ENCODE results near the gene GPLD1.
"Not testable (repeated sequence)": the region's sequence is repeated elsewhere in the genome, so short reads cannot be mapped to it uniquely, and the experiment has no call there.

Gene GPLD1

GRCh38 chr6:24402697-24403500 lies 86.5 kb downstream of the GPLD1 start, which contains the start of gene MRS2:
Gene MRS2 (plus strand): TSS chr6:24402936. CDS start chr6:24403047, 111 bp downstream.
- Histone ChIP-seq H3K4me1 (ENCODE audit: control insufficient read depth, insufficient read depth, low read length) (peaks cover 6% of the 10 kb centered on the region; the same call in 1 of the 2 replicates), H3K27me3 (ENCODE audit: control insufficient read depth, insufficient read depth, low read length) (no peaks in the 10 kb centered on the region), H3K9me3 (ENCODE audit: control insufficient read depth, insufficient read depth, low read length) (no peaks in the 10 kb centered on the region), H3K36me3 (ENCODE audit: control insufficient read depth, insufficient read depth, low read length) (peaks cover 8% of the 10 kb centered on the region; the same call in 1 of the 2 replicates), H3K4me3 (ENCODE audit: low read length) (peak within 1 kb of the TSS; percentile 100), H3K27ac (ENCODE audit: low read length) (no peak within 1 kb of the TSS)
- no CpG with 5 or more reads among the region's 63 CpGs for WGBS (ENCODE audit: insufficient coverage, insufficient read length)
- DNase-seq (ENCODE audit: low read depth, low spot score): peak; percentile 66

- DNase-seq (ENCODE audit: low read depth, low spot score): no peak
- H3K4me3 ChIP-seq (ENCODE audit: low read length): no peak overlapping the region
Observed at GRCh38 chr6:24401458-24401857, 87.9 kb downstream of the GPLD1 start.

GRCh38 chr6:24400045-24401039 lies 89.0 kb downstream of the GPLD1 start:
- not testable (repeated sequence) for H3K27me3 ChIP-seq (ENCODE audit: control insufficient read depth, insufficient read depth, low read length); DNase-seq (ENCODE audit: low read depth, low spot score); H3K27ac ChIP-seq (ENCODE audit: low read length); H3K9me3 ChIP-seq (ENCODE audit: control insufficient read depth, insufficient read depth, low read length); H3K4me1 ChIP-seq (ENCODE audit: control insufficient read depth, insufficient read depth, low read length); H3K36me3 ChIP-seq (ENCODE audit: control insufficient read depth, insufficient read depth, low read length); H3K4me3 ChIP-seq (ENCODE audit: low read length)
- WGBS (ENCODE audit: insufficient coverage, insufficient read length): no CpG with 5 or more reads among the region's 17 CpGs

More at GRCh38 chr6:24401458-24401857, 87.9 kb downstream of the GPLD1 start:
- Histone ChIP-seq H3K4me1 (ENCODE audit: control insufficient read depth, insufficient read depth, low read length) (peaks cover 6% of the 10 kb centered on the region; the same call in 1 of the 2 replicates), H3K36me3 (ENCODE audit: control insufficient read depth, insufficient read depth, low read length) (0 out of 2 replicates have a peak, but pooled peaks cover 5% of the 10 kb centered on the region), H3K27me3 (ENCODE audit: control insufficient read depth, insufficient read depth, low read length) (no peaks in the 10 kb centered on the region), H3K9me3 (ENCODE audit: control insufficient read depth, insufficient read depth, low read length) (no peaks in the 10 kb centered on the region; the same call in 1 of the 2 replicates), H3K27ac (ENCODE audit: low read length) (no peak overlapping the region)
- WGBS (ENCODE audit: insufficient coverage, insufficient read length): no CpG with 5 or more reads among the region's 4 CpGs

- DNase-seq (ENCODE audit: low read depth, low spot score): no peak
- H3K9me3 ChIP-seq (ENCODE audit: control insufficient read depth, insufficient read depth, low read length): no peaks in the 10 kb centered on the region; the same call in 1 of the 2 replicates
- peaks cover 4% of the 10 kb centered on the region; the same call in 1 of the 2 replicates for H3K4me1 ChIP-seq (ENCODE audit: control insufficient read depth, insufficient read depth, low read length)
Observed at GRCh38 chr6:24397631-24398030, 91.7 kb downstream of the GPLD1 start.

GRCh38 chr6:24396824-24397223 lies 92.6 kb downstream of the GPLD1 start:
- Histone ChIP-seq H3K4me1 (ENCODE audit: control insufficient read depth, insufficient read depth, low read length) (peaks cover 4% of the 10 kb centered on the region; the same call in 1 of the 2 replicates), H3K27me3 (ENCODE audit: control insufficient read depth, insufficient read depth, low read length) (no peaks in the 10 kb centered on the region), H3K36me3 (ENCODE audit: control insufficient read depth, insufficient read depth, low read length) (no peaks in the 10 kb centered on the region), H3K27ac (ENCODE audit: low read length) (no peak overlapping the region), H3K9me3 (ENCODE audit: control insufficient read depth, insufficient read depth, low read length) (no peaks in the 10 kb centered on the region; the same call in 1 of the 2 replicates), H3K4me3 (ENCODE audit: low read length) (no peak overlapping the region)
- no CpG with 5 or more reads among the region's 1 CpG for WGBS (ENCODE audit: insufficient coverage, insufficient read length)
- DNase-seq (ENCODE audit: low read depth, low spot score): no peak

More at GRCh38 chr6:24397631-24398030, 91.7 kb downstream of the GPLD1 start:
- Histone ChIP-seq H3K27ac (ENCODE audit: low read length) (no peak overlapping the region), H3K36me3 (ENCODE audit: control insufficient read depth, insufficient read depth, low read length) (no peaks in the 10 kb centered on the region), H3K27me3 (ENCODE audit: control insufficient read depth, insufficient read depth, low read length) (no peaks in the 10 kb centered on the region), H3K4me3 (ENCODE audit: low read length) (no peak overlapping the region)
- WGBS (ENCODE audit: insufficient coverage, insufficient read length): no CpG with 5 or more reads among the region's 1 CpG

- no peak for DNase-seq (ENCODE audit: low read depth, low spot score)
- Histone ChIP-seq H3K27ac (ENCODE audit: low read length) (no peak overlapping the region), H3K4me3 (ENCODE audit: low read length) (no peak overlapping the region), H3K27me3 (ENCODE audit: control insufficient read depth, insufficient read depth, low read length) (no peaks in the 10 kb centered on the region), H3K9me3 (ENCODE audit: control insufficient read depth, insufficient read depth, low read length) (no peaks in the 10 kb centered on the region; the same call in 1 of the 2 replicates), H3K4me1 (ENCODE audit: control insufficient read depth, insufficient read depth, low read length) (peaks cover 4% of the 10 kb centered on the region; the same call in 1 of the 2 replicates), H3K36me3 (ENCODE audit: control insufficient read depth, insufficient read depth, low read length) (no peaks in the 10 kb centered on the region)
- no CpG with 5 or more reads among the region's 4 CpGs for WGBS (ENCODE audit: insufficient coverage, insufficient read length)
Observed at GRCh38 chr6:24394780-24395437, 94.5 kb downstream of the GPLD1 start.

- no CpG with 5 or more reads among the region's 2 CpGs for WGBS (ENCODE audit: insufficient coverage, insufficient read length)
- H3K9me3 ChIP-seq (ENCODE audit: control insufficient read depth, insufficient read depth, low read length): no peaks in the 10 kb centered on the region; the same call in 1 of the 2 replicates
- no peaks in the 10 kb centered on the region for H3K36me3 ChIP-seq (ENCODE audit: control insufficient read depth, insufficient read depth, low read length)
- DNase-seq (ENCODE audit: low read depth, low spot score): no peak
- no peaks in the 10 kb centered on the region for H3K27me3 ChIP-seq (ENCODE audit: control insufficient read depth, insufficient read depth, low read length)
- H3K4me3 ChIP-seq (ENCODE audit: low read length): no peak overlapping the region
- H3K27ac ChIP-seq (ENCODE audit: low read length): no peak overlapping the region
- peaks cover under 1% of the 10 kb centered on the region; the same call in 1 of the 2 replicates for H3K4me1 ChIP-seq (ENCODE audit: control insufficient read depth, insufficient read depth, low read length)
Observed at GRCh38 chr6:24394061-24394779, 95.2 kb downstream of the GPLD1 start.

GRCh38 chr6:24391756-24392405 lies 97.5 kb downstream of the GPLD1 start:
- no peak for DNase-seq (ENCODE audit: low read depth, low spot score)
- no peak overlapping the region for H3K27ac ChIP-seq (ENCODE audit: low read length)
- WGBS (ENCODE audit: insufficient coverage, insufficient read length): no CpG with 5 or more reads among the region's 2 CpGs
- H3K27me3 ChIP-seq (ENCODE audit: control insufficient read depth, insufficient read depth, low read length): no peaks in the 10 kb centered on the region
- no peak overlapping the region for H3K4me3 ChIP-seq (ENCODE audit: low read length)
- no peaks in the 10 kb centered on the region; the same call in 1 of the 2 replicates for H3K9me3 ChIP-seq (ENCODE audit: control insufficient read depth, insufficient read depth, low read length)
- no peaks in the 10 kb centered on the region for H3K4me1 ChIP-seq (ENCODE audit: control insufficient read depth, insufficient read depth, low read length)
- no peaks in the 10 kb centered on the region for H3K36me3 ChIP-seq (ENCODE audit: control insufficient read depth, insufficient read depth, low read length)

- H3K36me3 ChIP-seq (ENCODE audit: control insufficient read depth, insufficient read depth, low read length): no peaks in the 10 kb centered on the region
- no peak overlapping the region for H3K4me3 ChIP-seq (ENCODE audit: low read length)
- H3K4me1 ChIP-seq (ENCODE audit: control insufficient read depth, insufficient read depth, low read length): no peaks in the 10 kb centered on the region
- H3K9me3 ChIP-seq (ENCODE audit: control insufficient read depth, insufficient read depth, low read length): no peaks in the 10 kb centered on the region; the same call in 1 of the 2 replicates
- H3K27me3 ChIP-seq (ENCODE audit: control insufficient read depth, insufficient read depth, low read length): no peaks in the 10 kb centered on the region
- H3K27ac ChIP-seq (ENCODE audit: low read length): no peak overlapping the region
- no peak for DNase-seq (ENCODE audit: low read depth, low spot score)
- WGBS (ENCODE audit: insufficient coverage, insufficient read length): no CpG with 5 or more reads among the region's 2 CpGs
Observed at GRCh38 chr6:24391208-24391607, 98.2 kb downstream of the GPLD1 start.

Measured in iPS DF 6.9 (cell line).